A673 (cell line): ENCODE data around the gene PSMA1. TPM values are rescaled to one million over a fixed set of nuclear protein-coding genes. Genes with fewer than 3 reads are reported as not detected.
A peak's percentile ranks its signal among the peaks of the same experiment; 100 is the strongest.

Experiments used
- BruUV-seq: library from RNA; stranded (reverse); fragments of 400-500 nt; replicated peaks from 2 replicates; lab custom pipeline; 2021; lab: Mats Ljungman, UMichigan
- CTCF ChIA-PET: fragments of 300-600 bp; sonication (Branson Sonifier 250); formaldehyde crosslinking; loops from one replicate; lab custom pipeline; 2022; ENCODE audit warnings: antibody characterized with exemption; lab: Charles Lee
- POLR2A ChIA-PET: fragments of 300-600 bp; sonication (Branson Sonifier 250); formaldehyde crosslinking; loops from one replicate; lab custom pipeline; 2022; ENCODE audit warnings: antibody characterized with exemption; ENCODE audit not compliant: low non-redundant PET; lab: Charles Lee
- DNase-seq: peaks from one replicate; pipeline ENCODE4 v3.0.0-alpha.2; 2015; ENCODE audit warnings: low spot score
- H3K27ac ChIP-seq: fragments of 200-600 bp; sonication (generic); 2 replicates; pipeline ENCODE4 v1.5.1; 2016; ENCODE audit warnings: mixed run types, low read depth, mild to moderate bottlenecking, mixed read lengths, antibody characterized with exemption, low read length; ENCODE audit not compliant: poor library complexity, severe bottlenecking
- H3K27me3 ChIP-seq: fragments of 200-600 bp; sonication (generic); replicated peaks from 2 replicates; pipeline ENCODE4 v1.6.1; 2017; ENCODE audit warnings: mixed run types, low read depth, mild to moderate bottlenecking, mixed read lengths, antibody characterized with exemption, low read length; ENCODE audit not compliant: insufficient read depth, poor library complexity
- H3K36me3 ChIP-seq: fragments of 200-600 bp; sonication (generic); 2 replicates; pipeline ENCODE4 v1.6.1; 2016; ENCODE audit warnings: mixed run types, mild to moderate bottlenecking, mixed read lengths, antibody characterized with exemption, low read length; ENCODE audit not compliant: insufficient read depth, poor library complexity, severe bottlenecking
- H3K4me1 ChIP-seq: fragments of 200-600 bp; sonication (generic); 2 replicates; pipeline ENCODE4 v1.6.1; 2017; ENCODE audit warnings: mixed run types, mild to moderate bottlenecking, mixed read lengths, antibody characterized with exemption, low read length; ENCODE audit not compliant: insufficient read depth, poor library complexity, severe bottlenecking
- H3K4me3 ChIP-seq: fragments of 200-600 bp; sonication (generic); 2 replicates; pipeline ENCODE4 v1.5.1; 2016; ENCODE audit warnings: low read depth, mixed run types, mild to moderate bottlenecking, mixed read lengths, low read length; ENCODE audit not compliant: poor library complexity, severe bottlenecking
- H3K9me3 ChIP-seq: fragments of 200-600 bp; sonication (generic); 2 replicates; pipeline ENCODE4 v1.6.1; 2016; ENCODE audit warnings: mixed run types, low read depth, mild to moderate bottlenecking, mixed read lengths, antibody characterized with exemption, low read length; ENCODE audit not compliant: poor library complexity, severe bottlenecking
- EZH2 ChIP-seq: fragments of 200-600 bp; sonication (generic); IDR thresholded peaks from 2 replicates; pipeline ENCODE4 v1.6.1; 2017; ENCODE audit warnings: borderline replicate concordance, low read depth, mild to moderate bottlenecking, mixed read lengths, antibody characterized with exemption, low read length; ENCODE audit not compliant: poor library complexity, severe bottlenecking
- intact Hi-C: fragments of 100-400 bp; cut with micrococcal nuclease; formaldehyde crosslinking; loops from one replicate; pipeline ENCODE4 v1.10.0; 2022; ENCODE audit not compliant: unreplicated experiment
- total RNA-seq: library from RNA; stranded (reverse); gene quantifications from 2 replicates; pipeline ENCODE4 v1.2.3, GENCODE V29; 2021
- TF ChIP-seq, protein P1 (sequence below): fragments of 300-800, 200-600 bp; sonication (generic); conservative IDR thresholded peaks from 2 replicates; pipeline ENCODE4 v1.5.1; 2017; ENCODE audit warnings: low read depth, mild to moderate bottlenecking, antibody characterized with exemption, low read length, moderate library complexity, mixed read lengths

The PSMA1 gene
- total RNA-seq, 1 experiment from 2014 or later: 267 TPM

DNA sequence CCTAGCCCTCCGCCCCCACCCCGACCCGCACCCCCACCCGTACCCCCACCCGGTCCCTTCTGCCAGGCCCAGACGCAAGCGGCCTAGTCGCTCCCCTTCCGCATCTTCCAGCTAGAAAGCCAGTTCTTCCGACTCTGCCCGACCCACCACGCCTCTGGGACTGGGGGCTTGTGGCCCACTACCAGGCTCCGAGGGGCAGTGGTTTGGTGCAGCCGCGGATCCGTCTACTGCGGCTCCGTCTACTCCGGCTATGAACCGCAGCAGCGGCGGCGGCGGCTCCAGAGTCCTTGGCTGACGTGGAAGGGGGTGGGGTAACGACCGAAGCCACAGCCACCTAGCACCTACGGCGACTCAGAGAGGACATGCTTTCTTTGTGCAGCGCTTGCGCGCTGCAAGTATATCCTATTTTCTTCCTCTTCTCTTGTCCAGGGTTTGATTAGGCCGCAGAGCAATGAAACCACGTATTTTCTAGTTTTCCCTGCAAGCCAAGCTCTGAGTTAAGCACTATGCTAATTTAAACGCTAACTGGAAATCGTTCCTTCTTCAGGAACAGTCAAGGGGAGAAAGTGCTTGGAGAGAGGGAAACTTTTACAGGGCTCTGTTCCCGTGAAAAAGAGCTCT lies 20.5 kb downstream of the PSMA1 start, which contains the start of gene COPB1:
COPB1 (minus strand) TSS at position 252 of the 621 bp plus-strand sequence. CDS start 883 bp downstream, outside the sequence.
- intact Hi-C loops: no loop called here
- POLR2A ChIA-PET: interaction anchor here (0.6 kb wide), 1 partner anchor 139 kb away, joined by 11 read pairs; no protein-coding TSS in a partner anchor
- no TSS peak for BruUV-seq
- TF ChIP-seq EZH2: no peak
- TF ChIP-seq, protein P1, sequence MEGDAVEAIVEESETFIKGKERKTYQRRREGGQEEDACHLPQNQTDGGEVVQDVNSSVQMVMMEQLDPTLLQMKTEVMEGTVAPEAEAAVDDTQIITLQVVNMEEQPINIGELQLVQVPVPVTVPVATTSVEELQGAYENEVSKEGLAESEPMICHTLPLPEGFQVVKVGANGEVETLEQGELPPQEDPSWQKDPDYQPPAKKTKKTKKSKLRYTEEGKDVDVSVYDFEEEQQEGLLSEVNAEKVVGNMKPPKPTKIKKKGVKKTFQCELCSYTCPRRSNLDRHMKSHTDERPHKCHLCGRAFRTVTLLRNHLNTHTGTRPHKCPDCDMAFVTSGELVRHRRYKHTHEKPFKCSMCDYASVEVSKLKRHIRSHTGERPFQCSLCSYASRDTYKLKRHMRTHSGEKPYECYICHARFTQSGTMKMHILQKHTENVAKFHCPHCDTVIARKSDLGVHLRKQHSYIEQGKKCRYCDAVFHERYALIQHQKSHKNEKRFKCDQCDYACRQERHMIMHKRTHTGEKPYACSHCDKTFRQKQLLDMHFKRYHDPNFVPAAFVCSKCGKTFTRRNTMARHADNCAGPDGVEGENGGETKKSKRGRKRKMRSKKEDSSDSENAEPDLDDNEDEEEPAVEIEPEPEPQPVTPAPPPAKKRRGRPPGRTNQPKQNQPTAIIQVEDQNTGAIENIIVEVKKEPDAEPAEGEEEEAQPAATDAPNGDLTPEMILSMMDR: no peak
- CTCF ChIA-PET: no interaction called here
- H3K27ac ChIP-seq: peak within 1 kb of the TSS; percentile 78
- no peaks in the 10 kb centered on the region for H3K27me3 ChIP-seq
- H3K36me3 ChIP-seq: peaks cover 44% of the 10 kb centered on the region
- peak; percentile 92 for DNase-seq
- no peaks in the 10 kb centered on the region for H3K4me1 ChIP-seq
- peak within 1 kb of the TSS; percentile 81 for H3K4me3 ChIP-seq
- no peaks in the 10 kb centered on the region for H3K9me3 ChIP-seq

DNA sequence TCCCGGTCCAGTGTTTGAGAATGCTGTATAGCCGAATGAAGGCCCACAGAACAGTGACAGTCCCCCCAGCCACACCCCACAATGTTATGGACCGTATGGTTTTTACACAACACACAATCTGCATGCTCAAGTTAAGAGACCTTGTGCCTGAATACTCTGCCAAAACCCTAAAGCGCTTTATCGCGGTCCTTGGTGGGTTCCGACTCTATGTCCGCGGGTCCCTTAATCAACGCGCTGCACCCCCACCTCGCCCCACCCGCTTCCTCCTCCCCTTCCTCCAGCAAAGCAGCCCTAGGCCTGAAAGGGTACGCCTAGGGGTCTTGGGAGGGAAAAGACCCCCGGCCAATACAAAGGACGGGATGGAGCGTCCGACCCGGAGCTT lies 21.0 kb downstream of the PSMA1 start:
- BruUV-seq: TSS peak; percentile 35
- H3K4me3 ChIP-seq: peak overlapping the region; percentile 81
- H3K36me3 ChIP-seq: peaks cover 44% of the 10 kb centered on the region
- POLR2A ChIA-PET: no interaction called here
- CTCF ChIA-PET: no interaction called here
- peak overlapping the region; percentile 78 for H3K27ac ChIP-seq
- DNase-seq: peak; percentile 14
- intact Hi-C loops: no loop called here
- no peaks in the 10 kb centered on the region for H3K27me3 ChIP-seq
- no peak for TF ChIP-seq EZH2
- TF ChIP-seq, protein P1: no peak
- H3K4me1 ChIP-seq: no peaks in the 10 kb centered on the region
- no peaks in the 10 kb centered on the region for H3K9me3 ChIP-seq

- Histone ChIP-seq H3K4me3 (no peak overlapping the region), H3K4me1 (no peaks in the 10 kb centered on the region), H3K27me3 (no peaks in the 10 kb centered on the region), H3K27ac (peak overlapping the region; percentile 53), H3K36me3 (peaks cover 91% of the 10 kb centered on the region), H3K9me3 (no peaks in the 10 kb centered on the region)
- no TSS peak for BruUV-seq
- TF ChIP-seq, protein P1: no peak
- TF ChIP-seq EZH2: no peak
- DNase-seq: no peak
- ChIA-PET CTCF (no interaction called here), POLR2A (no interaction called here)
- intact Hi-C loops: no loop called here
These were observed 39.5 kb downstream of the PSMA1 start for GRCh38 chr11:14480716-14481115.
